ENCODE data around the gene HOXA6.

HOXA6 gene

DNA sequence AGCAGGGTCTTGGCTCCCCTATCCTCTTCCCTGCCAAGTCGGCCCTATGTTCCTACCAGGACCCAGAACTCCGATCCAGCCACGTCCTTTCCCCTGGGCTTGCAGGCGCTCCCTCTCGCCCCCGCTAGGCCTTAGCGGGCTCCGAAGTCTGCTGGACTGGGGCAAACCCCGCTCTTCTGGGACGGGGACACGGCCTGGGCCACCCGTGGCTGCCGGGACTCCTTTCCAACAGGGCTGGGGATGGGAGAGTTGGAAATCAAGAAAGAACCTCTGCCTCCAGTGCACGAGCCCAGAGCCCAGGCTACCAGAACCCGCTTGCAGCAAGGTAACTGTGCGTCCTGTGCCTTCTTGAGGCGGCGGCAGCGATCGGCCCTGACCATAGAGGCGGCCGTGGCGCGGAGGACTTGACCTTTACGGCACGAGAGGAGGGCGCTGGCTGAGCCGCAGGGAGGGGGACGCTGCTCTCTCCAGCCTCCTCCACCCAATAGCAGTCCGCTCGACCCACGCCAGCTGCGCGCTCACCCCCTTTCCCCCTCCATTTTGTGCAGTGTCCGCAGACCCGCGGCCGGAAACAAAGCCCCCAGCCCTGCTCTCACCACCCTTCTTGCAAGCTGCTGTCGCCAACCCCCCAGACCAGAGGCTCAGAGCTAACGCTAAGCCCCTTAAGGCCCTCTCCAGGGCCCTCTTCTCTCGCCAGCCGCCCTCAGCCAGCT is 44.4 kb upstream of the HOXA6 start:
- H3K4me3 ChIP-seq (ENCODE audit: low read length): no peak overlapping the region
- DNase-seq (ENCODE audit: low read depth): no peak
- TF ChIP-seq, protein P1, sequence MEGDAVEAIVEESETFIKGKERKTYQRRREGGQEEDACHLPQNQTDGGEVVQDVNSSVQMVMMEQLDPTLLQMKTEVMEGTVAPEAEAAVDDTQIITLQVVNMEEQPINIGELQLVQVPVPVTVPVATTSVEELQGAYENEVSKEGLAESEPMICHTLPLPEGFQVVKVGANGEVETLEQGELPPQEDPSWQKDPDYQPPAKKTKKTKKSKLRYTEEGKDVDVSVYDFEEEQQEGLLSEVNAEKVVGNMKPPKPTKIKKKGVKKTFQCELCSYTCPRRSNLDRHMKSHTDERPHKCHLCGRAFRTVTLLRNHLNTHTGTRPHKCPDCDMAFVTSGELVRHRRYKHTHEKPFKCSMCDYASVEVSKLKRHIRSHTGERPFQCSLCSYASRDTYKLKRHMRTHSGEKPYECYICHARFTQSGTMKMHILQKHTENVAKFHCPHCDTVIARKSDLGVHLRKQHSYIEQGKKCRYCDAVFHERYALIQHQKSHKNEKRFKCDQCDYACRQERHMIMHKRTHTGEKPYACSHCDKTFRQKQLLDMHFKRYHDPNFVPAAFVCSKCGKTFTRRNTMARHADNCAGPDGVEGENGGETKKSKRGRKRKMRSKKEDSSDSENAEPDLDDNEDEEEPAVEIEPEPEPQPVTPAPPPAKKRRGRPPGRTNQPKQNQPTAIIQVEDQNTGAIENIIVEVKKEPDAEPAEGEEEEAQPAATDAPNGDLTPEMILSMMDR (conservative IDR thresholded peaks at IDR 0.05; ENCODE audit: low read depth, low read length): no peak

DNA sequence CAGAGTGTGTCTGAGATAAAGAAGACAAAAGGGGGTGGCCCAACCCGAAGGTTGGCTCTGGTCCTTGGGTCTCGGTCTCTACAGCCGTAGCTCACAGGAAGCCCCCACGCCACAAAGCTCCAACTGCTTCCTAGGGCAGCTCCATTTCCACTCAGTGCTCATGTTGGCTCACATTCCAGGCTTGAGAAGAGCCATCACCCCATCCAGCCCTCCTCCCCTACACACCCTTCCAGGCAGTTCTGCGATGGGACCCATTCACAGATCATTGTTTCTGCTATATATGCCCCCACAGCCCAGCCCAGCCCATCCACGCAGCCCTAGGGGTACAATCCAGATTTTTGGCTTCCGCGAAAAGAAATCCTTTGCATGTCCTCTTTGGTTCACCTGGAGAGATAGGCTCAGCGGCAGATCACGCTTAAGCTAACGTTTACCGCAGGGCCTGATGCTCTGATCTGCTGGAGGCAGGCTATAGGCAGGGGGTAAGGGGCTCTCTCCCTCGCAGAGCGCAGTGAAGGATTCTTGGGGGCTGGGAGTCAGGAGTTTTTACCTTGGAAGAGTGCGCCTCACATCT is 43.7 kb upstream of the HOXA6 start:
- no peak overlapping the region for H3K4me3 ChIP-seq (ENCODE audit: low read length)
- TF ChIP-seq, protein P1 (conservative IDR thresholded peaks at IDR 0.05; ENCODE audit: low read depth, low read length): no peak
- DNase-seq (ENCODE audit: low read depth): no peak

DNA sequence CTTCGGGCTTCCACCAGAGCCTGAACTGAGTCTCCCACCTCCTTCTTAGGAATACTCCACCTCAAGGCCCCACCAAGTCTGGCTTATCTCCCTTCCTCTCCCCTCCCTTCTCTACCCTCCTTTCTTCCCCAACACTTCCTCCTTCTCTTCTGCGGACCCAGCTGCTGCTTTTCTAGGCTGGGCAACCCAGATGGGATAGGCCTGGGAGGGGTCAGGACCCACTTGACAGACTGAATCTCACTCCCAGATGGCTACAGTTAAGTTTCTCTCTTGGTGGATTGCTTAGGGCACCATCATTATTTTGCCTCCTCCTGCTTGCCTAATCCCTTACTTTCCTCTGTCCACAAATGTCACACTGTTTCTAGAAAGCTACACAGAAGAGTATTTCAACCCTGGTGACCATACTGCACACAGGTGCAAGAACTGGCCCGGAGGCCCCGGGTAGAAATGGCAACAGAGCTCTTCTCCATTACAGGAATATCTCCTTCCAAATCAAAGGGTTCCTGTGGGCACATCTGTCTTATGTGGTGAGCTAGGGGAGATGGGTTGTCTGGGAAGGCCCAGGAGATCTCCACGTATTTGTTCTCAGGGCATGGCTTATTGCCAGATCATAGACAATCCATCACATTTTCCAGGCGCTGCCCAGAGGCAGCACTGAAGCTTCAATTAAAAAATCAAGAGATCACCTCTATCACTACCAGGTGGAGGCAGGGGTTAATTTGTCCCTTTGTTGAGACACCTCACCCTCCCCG is 42.6 kb upstream of the HOXA6 start:
- DNase-seq (ENCODE audit: low read depth): no peak
- H3K4me3 ChIP-seq (ENCODE audit: low read length): no peak overlapping the region
- TF ChIP-seq, protein P1 (conservative IDR thresholded peaks at IDR 0.05; ENCODE audit: low read depth, low read length): no peak

DNA sequence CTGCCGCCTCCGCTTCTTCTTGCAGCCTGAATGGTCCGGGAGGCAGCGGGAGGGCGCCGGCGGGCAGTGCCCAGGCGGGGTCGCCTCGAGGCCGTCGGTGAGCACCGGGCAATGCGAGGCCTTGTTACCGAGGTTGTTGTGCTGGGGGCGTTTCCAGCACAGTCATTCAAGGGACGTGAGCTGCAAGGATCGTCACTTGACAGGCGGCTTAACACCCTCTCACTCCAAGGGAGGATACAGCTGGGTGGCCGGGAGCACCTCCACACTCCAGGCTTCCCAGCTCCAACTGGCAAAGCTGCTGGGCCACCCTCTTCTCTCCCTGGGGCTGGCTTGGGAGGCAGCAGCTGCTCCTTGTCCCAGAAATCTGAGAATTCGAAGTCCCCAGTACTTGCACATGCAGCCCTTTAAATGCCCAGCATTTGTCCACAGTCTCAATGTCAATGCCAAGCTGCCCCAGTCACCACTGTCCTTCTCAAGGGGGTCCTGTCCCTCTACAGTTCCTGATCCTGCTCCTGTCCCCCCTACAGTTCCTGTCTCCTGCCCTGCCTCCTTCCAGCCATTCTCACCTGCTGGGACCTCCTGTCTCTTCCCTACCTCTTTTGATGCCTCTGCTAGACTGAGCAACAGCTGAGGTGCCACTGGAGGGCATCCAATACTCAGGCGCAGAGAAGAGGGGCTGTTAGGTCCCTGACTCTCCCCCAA is 41.9 kb upstream of the HOXA6 start:
- H3K4me3 ChIP-seq (ENCODE audit: low read length): no peak overlapping the region
- TF ChIP-seq, protein P1 (conservative IDR thresholded peaks at IDR 0.05; ENCODE audit: low read depth, low read length): no peak
- DNase-seq (ENCODE audit: low read depth): no peak

DNA sequence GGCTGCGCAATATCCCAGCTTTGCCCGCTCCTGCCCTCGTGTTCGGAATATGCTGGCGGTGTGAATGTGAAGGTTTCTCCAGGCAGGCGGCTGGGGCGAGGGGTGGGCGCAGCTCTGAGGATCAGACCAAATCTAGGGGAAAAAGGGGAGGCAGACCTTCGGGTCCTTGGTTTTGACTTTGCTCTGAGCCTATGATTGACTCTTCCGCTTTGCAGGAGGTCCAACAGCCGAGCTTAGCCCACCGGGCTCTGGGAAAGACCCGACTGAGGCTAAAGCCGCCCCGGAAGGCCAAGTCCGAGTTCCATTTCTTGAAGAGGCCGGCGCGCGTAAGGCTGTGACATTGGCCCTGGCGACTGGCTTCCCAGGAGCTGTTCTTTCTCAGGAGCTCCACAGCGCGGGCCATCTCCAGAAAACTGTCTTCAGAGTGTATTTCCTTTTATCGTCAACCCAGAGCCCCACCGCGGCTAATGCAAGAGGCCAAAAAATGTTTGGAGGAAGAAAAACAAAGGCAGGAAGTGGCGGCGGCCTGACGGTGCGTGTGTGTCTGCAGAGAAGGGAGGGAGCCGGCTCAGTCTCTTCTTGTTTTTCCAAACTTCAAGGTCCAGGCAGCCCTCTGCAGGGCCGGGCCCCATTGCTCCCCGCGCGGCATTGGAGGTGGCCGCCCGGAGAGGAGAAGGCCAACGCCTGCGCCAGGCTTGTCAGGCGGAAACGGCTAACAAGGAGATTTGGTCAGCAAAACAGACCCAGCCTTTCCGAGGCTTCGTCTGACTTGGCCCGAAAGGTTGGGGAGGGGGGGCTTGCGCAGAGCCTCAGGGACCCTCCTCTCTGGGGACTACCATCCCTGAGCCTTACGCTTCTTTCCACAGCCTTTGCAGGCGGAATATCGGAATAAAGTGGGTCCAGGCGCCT is 41.1 kb upstream of the HOXA6 start:
- no peak overlapping the region for H3K4me3 ChIP-seq (ENCODE audit: low read length)
- TF ChIP-seq, protein P1 (conservative IDR thresholded peaks at IDR 0.05; ENCODE audit: low read depth, low read length): no peak

More for the DNA sequence above, 41.1 kb upstream of the HOXA6 start:
- no peak for DNase-seq (ENCODE audit: low read depth)

Data from retinal pigment epithelial cell (primary cell).